IMR-90 (cell line): ENCODE results near the gene TMEM72. TPM values are rescaled to one million over a fixed set of nuclear protein-coding genes. Genes with fewer than 3 reads are reported as not detected.

Experiments used
- ATAC-seq: fragments of 200-7000 bp; cut with Tn5 transposase; 2 replicates; pipeline ENCODE4 v1.9.1; 2020; ENCODE audit warnings: low read depth, mild to moderate bottlenecking, moderate library complexity
- BruUV-seq: library from RNA; stranded (reverse); fragments of 400-500 nt; replicated peaks from 2 replicates; lab custom pipeline; 2021; lab: Mats Ljungman, UMichigan
- CTCF ChIA-PET: fragments of 300-600 bp; formaldehyde crosslinking; extraction: SDS; loops from one replicate; lab custom pipeline; 2021; ENCODE audit warnings: antibody characterized with exemption; lab: Yijun Ruan, JAX
- POLR2A ChIA-PET: fragments of 300-600 bp; sonication (Branson Sonifier 250); formaldehyde crosslinking; loops from one replicate; lab custom pipeline; 2022; ENCODE audit warnings: antibody characterized with exemption; ENCODE audit not compliant: unreplicated experiment; lab: Charles Lee
- DNase-seq: peaks from one replicate; pipeline ENCODE4 v3.0.0; 2013
- H2AFZ ChIP-seq: replicated peaks from 2 replicates; pipeline ENCODE3; 2013; ENCODE audit warnings: low read length, mild to moderate bottlenecking; ENCODE audit not compliant: poor library complexity
- H2AK5ac ChIP-seq: 2 replicates; pipeline ENCODE4 v1.6.1; 2013; ENCODE audit warnings: low read depth, low read length, inconsistent platforms
- H2AK9ac ChIP-seq: replicated peaks from 2 replicates; pipeline ENCODE3; 2013; ENCODE audit warnings: mild to moderate bottlenecking, low read depth, low read length, moderate library complexity; ENCODE audit not compliant: poor library complexity
- H2BK120ac ChIP-seq: 2 replicates; pipeline ENCODE4 v1.6.1; 2013; ENCODE audit warnings: low read depth, low read length, inconsistent platforms
- H2BK15ac ChIP-seq: 3 replicates; pipeline ENCODE4 v1.6.1; 2013; ENCODE audit warnings: low read depth, low read length, inconsistent platforms
- H2BK20ac ChIP-seq: 2 replicates; pipeline ENCODE4 v1.6.1; 2013; ENCODE audit warnings: low read depth, mild to moderate bottlenecking, inconsistent platforms, low read length, moderate library complexity
- H2BK5ac ChIP-seq: 2 replicates; pipeline ENCODE4 v1.6.1; 2013; ENCODE audit warnings: mild to moderate bottlenecking, low read depth, low read length, inconsistent platforms; ENCODE audit not compliant: poor library complexity, severe bottlenecking
- H3K14ac ChIP-seq: replicated peaks from 2 replicates; pipeline ENCODE4 v1.6.1; 2013; ENCODE audit warnings: low read depth, low read length, inconsistent platforms
- H3K18ac ChIP-seq: 2 replicates; pipeline ENCODE4 v1.6.1; 2013; ENCODE audit warnings: low read depth, low read length, control low read depth
- H3K23ac ChIP-seq: 2 replicates; pipeline ENCODE4 v1.6.1; 2013; ENCODE audit warnings: low read depth, low read length, inconsistent platforms
- H3K27ac ChIP-seq: 2 replicates; pipeline ENCODE4 v1.5.1; 2013; ENCODE audit warnings: mild to moderate bottlenecking, control low read depth, low read length; ENCODE audit not compliant: insufficient read depth
- H3K27me3 ChIP-seq: 2 replicates; pipeline ENCODE4 v1.6.1; 2013; ENCODE audit warnings: low read length; ENCODE audit not compliant: control insufficient read depth, insufficient read depth
- H3K36me3 ChIP-seq: 2 replicates; pipeline ENCODE4 v1.6.1; 2013; ENCODE audit warnings: low read length, mixed read lengths; ENCODE audit not compliant: control insufficient read depth, insufficient read depth
- H3K4ac ChIP-seq: 2 replicates; pipeline ENCODE4 v1.6.1; 2013; ENCODE audit warnings: low read depth, low read length, inconsistent platforms
- H3K4me1 ChIP-seq: 2 replicates; pipeline ENCODE4 v1.6.1; 2013; ENCODE audit warnings: low read length, mixed read lengths; ENCODE audit not compliant: control insufficient read depth, insufficient read depth
- H3K4me2 ChIP-seq: 2 replicates; pipeline ENCODE4 v1.6.1; 2013; ENCODE audit warnings: low read depth, mild to moderate bottlenecking, control low read depth, low read length, moderate library complexity
- H3K4me3 ChIP-seq: 2 replicates; pipeline ENCODE4 v1.5.1; 2013; ENCODE audit warnings: low read depth, mild to moderate bottlenecking, control low read depth, low read length, moderate library complexity; ENCODE audit not compliant: insufficient read depth
- H3K56ac ChIP-seq: 2 replicates; pipeline ENCODE4 v1.6.1; 2013; ENCODE audit warnings: low read length, inconsistent platforms; ENCODE audit not compliant: insufficient read depth; ENCODE audit errors: extremely low read depth
- H3K79me1 ChIP-seq, 2 experiments: 2 replicates each; pipeline ENCODE4 v1.6.1; 2013; ENCODE audit warnings: low read length in 2 of 2, inconsistent platforms in 1 of 2, low read depth in 1 of 2
- H3K9ac ChIP-seq: 2 replicates; pipeline ENCODE4 v1.6.1; 2013; ENCODE audit warnings: low read depth, low read length, control low read depth
- H3K9me1 ChIP-seq: 2 replicates; pipeline ENCODE4 v1.6.1; 2013; ENCODE audit warnings: low read length, inconsistent platforms; ENCODE audit not compliant: insufficient read depth
- H3K9me3 ChIP-seq: 2 replicates; pipeline ENCODE4 v1.6.1; 2013; ENCODE audit warnings: low read length; ENCODE audit not compliant: control insufficient read depth, insufficient read depth
- H4K20me1 ChIP-seq: 2 replicates; pipeline ENCODE4 v1.6.1; 2013; ENCODE audit warnings: low read length, inconsistent platforms; ENCODE audit not compliant: insufficient read depth
- H4K5ac ChIP-seq: 2 replicates; pipeline ENCODE4 v1.6.1; 2013; ENCODE audit warnings: mild to moderate bottlenecking, low read depth, low read length, control low read depth
- H4K8ac ChIP-seq, 2 experiments: 2 replicates each; pipeline ENCODE4 v1.6.1; 2013; ENCODE audit warnings: low read depth in 2 of 2, low read length in 2 of 2, control low read depth in 1 of 2, inconsistent platforms in 1 of 2
- H4K91ac ChIP-seq: 2 replicates; pipeline ENCODE4 v1.6.1; 2013; ENCODE audit warnings: low read depth, low read length, inconsistent platforms; ENCODE audit not compliant: insufficient read depth
- BHLHE40 ChIP-seq: fragments of 150-350 bp; IDR thresholded peaks from 2 replicates; pipeline ENCODE4 v1.6.1; 2016; ENCODE audit warnings: mild to moderate bottlenecking, low read depth, low read length
- CEBPB ChIP-seq: IDR thresholded peaks from 2 replicates; pipeline ENCODE4 v1.6.1; 2012; ENCODE audit warnings: low read depth, low read length, improper control_type of control experiment
- CHD1 ChIP-seq: IDR thresholded peaks from 2 replicates; pipeline ENCODE4 v1.6.1; 2012; ENCODE audit warnings: low read depth, low read length, improper control_type of control experiment
- FOS ChIP-seq: fragments of 150-350 bp; IDR thresholded peaks from 2 replicates; pipeline ENCODE4 v1.6.1; 2016; ENCODE audit warnings: low read depth, low read length
- MAFK ChIP-seq: IDR thresholded peaks from 2 replicates; pipeline ENCODE4 v1.6.1; 2012; ENCODE audit warnings: low read depth, low read length, improper control_type of control experiment
- MAZ ChIP-seq: IDR thresholded peaks from 2 replicates; pipeline ENCODE4 v1.6.1; 2012; ENCODE audit warnings: low read depth, mild to moderate bottlenecking, low read length, improper control_type of control experiment, moderate library complexity, borderline replicate concordance
- MXI1 ChIP-seq: IDR thresholded peaks from 2 replicates; pipeline ENCODE4 v1.6.1; 2012; ENCODE audit warnings: low read depth, mild to moderate bottlenecking, low read length, moderate library complexity, borderline replicate concordance
- NFE2L2 ChIP-seq: fragments of 150-350 bp; IDR thresholded peaks from 2 replicates; pipeline ENCODE4 v1.6.1; 2016; ENCODE audit warnings: low read depth, mild to moderate bottlenecking, low read length
- POLR2A ChIP-seq: IDR thresholded peaks from 2 replicates; pipeline ENCODE4 v1.6.1; 2012; ENCODE audit warnings: mild to moderate bottlenecking, low read depth, low read length
- RAD21 ChIP-seq: IDR thresholded peaks from 2 replicates; pipeline ENCODE4 v1.6.1; 2012; ENCODE audit warnings: low read length, improper control_type of control experiment
- RCOR1 ChIP-seq: IDR thresholded peaks from 2 replicates; pipeline ENCODE4 v1.6.1; 2012; ENCODE audit warnings: mild to moderate bottlenecking, low read length, improper control_type of control experiment; ENCODE audit not compliant: insufficient replicate concordance
- RFX5 ChIP-seq: IDR thresholded peaks from 2 replicates; pipeline ENCODE4 v1.8.0; 2012; ENCODE audit warnings: low read depth, mild to moderate bottlenecking, low read length, moderate library complexity
- SMC3 ChIP-seq: fragments of 150-350 bp; IDR thresholded peaks from 2 replicates; pipeline ENCODE4 v1.6.1; 2016; ENCODE audit warnings: low read depth, mild to moderate bottlenecking, antibody characterized with exemption, low read length, moderate library complexity
- WGBS, 2 experiments: methylation state at CpG; one replicate each; pipeline versions ENCODE4 v1.1.5 to v1.1.7; 2013; ENCODE audit warnings: missing lambda C conversion rate in 2 of 2; ENCODE audit not compliant: insufficient read length in 1 of 2; ENCODE audit errors: extremely low coverage in 2 of 2; 5-methylcytosine and 5-hydroxymethylcytosine counted together
- dilution Hi-C: fragments of 300-500 bp; cut with HindIII; formaldehyde crosslinking; loops from one replicate; pipeline ENCODE4 v1.14.3; 2018; ENCODE audit warnings: low sequenced_read_pairs; ENCODE audit not compliant: unreplicated experiment
- in situ Hi-C: fragments of 300-500 bp; cut with MboI; formaldehyde crosslinking; loops from 3 replicates; pipeline ENCODE4 v1.14.3; 2019; ENCODE audit warnings: low sequenced_read_pairs, inconsistent platforms, mixed read lengths
- intact Hi-C: fragments of 100-400 bp; cut with micrococcal nuclease; formaldehyde crosslinking; loops from 2 replicates; pipeline ENCODE4 v1.10.0; 2022
- polyA plus RNA-seq, 3 experiments: library from polyadenylated mRNA; depleted of rRNA; stranded (reverse); fragments of >200 nt; gene quantifications; 2 replicates each; pipeline ENCODE4 v1.2.3, GENCODE V29; 2012; ENCODE audit warnings: low replicate concordance in 1 of 3
- total RNA-seq: library from RNA; depleted of rRNA; stranded (reverse); fragments of >200 nt; gene quantifications from 2 replicates; pipeline ENCODE4 v1.2.3, GENCODE V29; 2012
- TF ChIP-seq, protein P1 (sequence below): fragments of 150-350 bp; IDR thresholded peaks from 2 replicates; pipeline ENCODE4 v1.6.1; 2016; ENCODE audit warnings: low read depth, mild to moderate bottlenecking, low read length, moderate library complexity, borderline replicate concordance
- TF ChIP-seq, protein P2 (sequence below): fragments of 150-350 bp; IDR thresholded peaks from 2 replicates; pipeline ENCODE4 v1.6.1; 2017; ENCODE audit warnings: mild to moderate bottlenecking, antibody characterized with exemption, low read length, low read depth
- TF ChIP-seq, protein P3 (sequence below): conservative IDR thresholded peaks from 2 replicates; pipeline ENCODE4 v1.5.1; 2012; ENCODE audit warnings: mild to moderate bottlenecking, low read depth, low read length, improper control_type of control experiment

The TMEM72 gene
- total and polyA plus RNA-seq, 2 of the 4 experiments (the other 2 are of a cell fraction): not detected

DNA sequence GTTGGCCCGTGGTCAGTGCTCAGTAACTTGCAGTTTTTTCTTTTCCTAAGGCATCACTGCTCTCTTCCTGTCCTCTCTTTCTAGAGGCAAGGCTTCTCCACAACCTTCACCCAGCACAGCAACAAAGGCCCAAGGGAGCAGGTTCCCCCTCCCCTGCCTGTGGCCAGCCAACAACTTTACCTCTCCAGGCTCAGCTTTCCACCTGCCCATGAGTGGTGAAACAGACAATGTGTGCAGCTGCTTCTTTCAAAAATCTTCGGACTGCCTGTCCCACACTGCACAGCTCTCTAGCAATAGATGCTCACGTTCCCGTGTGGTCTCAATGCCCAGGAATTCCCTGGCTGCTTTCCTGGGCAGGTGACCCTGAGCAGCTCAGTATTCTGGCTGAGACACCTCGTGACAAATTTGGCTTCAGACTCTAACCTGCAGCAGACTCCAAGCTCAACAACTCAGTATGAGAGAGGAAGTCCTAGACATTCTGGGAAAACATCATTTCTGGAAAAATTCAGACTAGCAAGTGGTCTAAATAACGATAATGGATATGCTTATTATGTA, 28.9 kb upstream of the TMEM72 start:
- BruUV-seq: no TSS peak
- TF ChIP-seq, protein P1, sequence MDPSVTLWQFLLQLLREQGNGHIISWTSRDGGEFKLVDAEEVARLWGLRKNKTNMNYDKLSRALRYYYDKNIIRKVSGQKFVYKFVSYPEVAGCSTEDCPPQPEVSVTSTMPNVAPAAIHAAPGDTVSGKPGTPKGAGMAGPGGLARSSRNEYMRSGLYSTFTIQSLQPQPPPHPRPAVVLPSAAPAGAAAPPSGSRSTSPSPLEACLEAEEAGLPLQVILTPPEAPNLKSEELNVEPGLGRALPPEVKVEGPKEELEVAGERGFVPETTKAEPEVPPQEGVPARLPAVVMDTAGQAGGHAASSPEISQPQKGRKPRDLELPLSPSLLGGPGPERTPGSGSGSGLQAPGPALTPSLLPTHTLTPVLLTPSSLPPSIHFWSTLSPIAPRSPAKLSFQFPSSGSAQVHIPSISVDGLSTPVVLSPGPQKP: no peak
- TF ChIP-seq, protein P2, sequence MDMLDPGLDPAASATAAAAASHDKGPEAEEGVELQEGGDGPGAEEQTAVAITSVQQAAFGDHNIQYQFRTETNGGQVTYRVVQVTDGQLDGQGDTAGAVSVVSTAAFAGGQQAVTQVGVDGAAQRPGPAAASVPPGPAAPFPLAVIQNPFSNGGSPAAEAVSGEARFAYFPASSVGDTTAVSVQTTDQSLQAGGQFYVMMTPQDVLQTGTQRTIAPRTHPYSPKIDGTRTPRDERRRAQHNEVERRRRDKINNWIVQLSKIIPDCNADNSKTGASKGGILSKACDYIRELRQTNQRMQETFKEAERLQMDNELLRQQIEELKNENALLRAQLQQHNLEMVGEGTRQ: no peak
- TF ChIP-seq MAFK (no peak), SMC3 (no peak), FOS (no peak), RFX5 (no peak), RAD21 (no peak), MAZ (no peak), POLR2A (no peak), BHLHE40 (no peak), CHD1 (no peak), CEBPB (no peak), MXI1 (no peak), NFE2L2 (no peak), RCOR1 (no peak)
- TF ChIP-seq, protein P3, sequence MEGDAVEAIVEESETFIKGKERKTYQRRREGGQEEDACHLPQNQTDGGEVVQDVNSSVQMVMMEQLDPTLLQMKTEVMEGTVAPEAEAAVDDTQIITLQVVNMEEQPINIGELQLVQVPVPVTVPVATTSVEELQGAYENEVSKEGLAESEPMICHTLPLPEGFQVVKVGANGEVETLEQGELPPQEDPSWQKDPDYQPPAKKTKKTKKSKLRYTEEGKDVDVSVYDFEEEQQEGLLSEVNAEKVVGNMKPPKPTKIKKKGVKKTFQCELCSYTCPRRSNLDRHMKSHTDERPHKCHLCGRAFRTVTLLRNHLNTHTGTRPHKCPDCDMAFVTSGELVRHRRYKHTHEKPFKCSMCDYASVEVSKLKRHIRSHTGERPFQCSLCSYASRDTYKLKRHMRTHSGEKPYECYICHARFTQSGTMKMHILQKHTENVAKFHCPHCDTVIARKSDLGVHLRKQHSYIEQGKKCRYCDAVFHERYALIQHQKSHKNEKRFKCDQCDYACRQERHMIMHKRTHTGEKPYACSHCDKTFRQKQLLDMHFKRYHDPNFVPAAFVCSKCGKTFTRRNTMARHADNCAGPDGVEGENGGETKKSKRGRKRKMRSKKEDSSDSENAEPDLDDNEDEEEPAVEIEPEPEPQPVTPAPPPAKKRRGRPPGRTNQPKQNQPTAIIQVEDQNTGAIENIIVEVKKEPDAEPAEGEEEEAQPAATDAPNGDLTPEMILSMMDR: no peak
- Histone ChIP-seq H3K4ac (no peak overlapping the region), H3K4me1 (peaks cover 6% of the 10 kb centered on the region), H4K5ac (no peak overlapping the region), H2BK5ac (no peak overlapping the region), H2BK15ac (no peak overlapping the region), H2AK5ac (no peak overlapping the region), H2AFZ (no peak overlapping the region), H3K9me1 (no peaks in the 10 kb centered on the region), H3K36me3 (no peaks in the 10 kb centered on the region), H3K14ac (no peak overlapping the region), H3K27ac (no peak overlapping the region), H4K20me1 (no peaks in the 10 kb centered on the region), H2AK9ac (no peak overlapping the region), H3K9me3 (no peaks in the 10 kb centered on the region), H3K18ac (no peak overlapping the region), H3K79me1 (no peaks in the 10 kb centered on the region), H3K56ac (no peak overlapping the region), H3K23ac (no peak overlapping the region), H3K4me2 (no peak overlapping the region), H4K8ac (no peak overlapping the region), H4K91ac (no peak overlapping the region), H2BK120ac (no peak overlapping the region), H3K27me3 (peaks cover 40% of the 10 kb centered on the region), H3K9ac (no peak overlapping the region), H2BK20ac (no peak overlapping the region), H3K4me3 (no peak overlapping the region)
- POLR2A ChIA-PET: no interaction called here
- ATAC-seq: no peak
- CTCF ChIA-PET: no interaction called here
- DNase-seq: no peak
- 80% methylated on average over 1 of the region's 6 CpGs; no CpG with 5 or more reads in 1 of the 2 experiments for WGBS, 2 experiments
- intact Hi-C loops: no loop called here
- dilution Hi-C loops: no loop called here
- in situ Hi-C loops: no loop called here
